Nephron (organoid): ENCODE results near the gene TSHZ3.

Source experiments
- H3K27ac Mint-ChIP-seq, 3 experiments: 2 replicates each; pipeline ENCODE4 v1.8.0; 2020; ENCODE audit warnings: mixed read lengths in 3 of 3, mild to moderate bottlenecking in 2 of 3, moderate library complexity in 1 of 3
- H3K27me3 Mint-ChIP-seq: 2 replicates; pipeline ENCODE4 v1.8.0; 2021; ENCODE audit warnings: low read depth, mild to moderate bottlenecking, moderate library complexity, mixed read lengths
- H3K36me3 Mint-ChIP-seq: 2 replicates; pipeline ENCODE4 v1.8.0; 2020; ENCODE audit warnings: low read depth, mixed read lengths
- H3K4me1 Mint-ChIP-seq: 2 replicates; pipeline ENCODE4 v1.8.0; 2020; ENCODE audit warnings: mixed read lengths
- H3K4me3 Mint-ChIP-seq, 3 experiments: 2 replicates each; pipeline ENCODE4 v1.8.0; 2020; ENCODE audit warnings: mild to moderate bottlenecking in 3 of 3, mixed read lengths in 3 of 3, moderate library complexity in 2 of 3
- H3K9me3 Mint-ChIP-seq: 2 replicates; pipeline ENCODE4 v1.8.0; 2020; ENCODE audit warnings: mixed read lengths
- CTCF ChIP-seq, 3 experiments: fragments of 200-600 bp; sonication (generic); IDR thresholded peaks; one replicate each; pipeline ENCODE4 v1.5.0; 2021; ENCODE audit warnings: antibody characterized with exemption in 3 of 3; ENCODE audit not compliant: unreplicated experiment in 3 of 3

Gene TSHZ3

GRCh38 chr19:31350693-31351055 is 1.4 kb upstream of the TSHZ3 start:
- Mint-ChIP-seq H3K36me3 (peaks cover 3% of the 10 kb centered on the region), H3K4me1 (peaks cover 61% of the 10 kb centered on the region), H3K27me3 (peaks cover 59% of the 10 kb centered on the region), H3K4me3 (peak overlapping the region; percentile 97 to 98 (median 98)), H3K9me3 (no peaks in the 10 kb centered on the region), H3K27ac (peak overlapping the region; percentile 97 to 98 (median 97))
- TF ChIP-seq CTCF (IDR thresholded peaks at IDR 0.05; ENCODE audit: unreplicated experiment in 3 of 3): no peak

- Mint-ChIP-seq H3K4me1 (peaks cover 58% of the 10 kb centered on the region), H3K4me3 (peak overlapping the region; percentile 78 to 82 (median 80)), H3K27ac (peak overlapping the region in 2 of 3 experiments; percentile 46 to 75), H3K36me3 (peaks cover 3% of the 10 kb centered on the region), H3K9me3 (no peaks in the 10 kb centered on the region), H3K27me3 (peaks cover 54% of the 10 kb centered on the region)
- no peak for TF ChIP-seq CTCF (IDR thresholded peaks at IDR 0.05; ENCODE audit: unreplicated experiment in 3 of 3)
Observed at GRCh38 chr19:31350033-31350692, 927 bp upstream of the TSHZ3 start.

- Mint-ChIP-seq H3K4me1 (peaks cover 58% of the 10 kb centered on the region), H3K36me3 (peaks cover 3% of the 10 kb centered on the region), H3K27ac (peak overlapping the region; percentile 77 to 94 (median 91)), H3K27me3 (peaks cover 39% of the 10 kb centered on the region), H3K4me3 (peak overlapping the region; percentile 89 to 97 (median 95)), H3K9me3 (no peaks in the 10 kb centered on the region)
- TF ChIP-seq CTCF (IDR thresholded peaks at IDR 0.05; ENCODE audit: unreplicated experiment in 3 of 3): no peak
Observed at GRCh38 chr19:31348481-31349159, 616 bp downstream of the TSHZ3 start.

GRCh38 chr19:31347828-31348392 is 1.3 kb downstream of the TSHZ3 start:
- Mint-ChIP-seq H3K4me3 (peak overlapping the region; percentile 89 to 97 (median 95)), H3K36me3 (peaks cover 3% of the 10 kb centered on the region), H3K9me3 (no peaks in the 10 kb centered on the region), H3K27ac (peak overlapping the region; percentile 77 to 94 (median 91)), H3K4me1 (peaks cover 56% of the 10 kb centered on the region), H3K27me3 (peaks cover 32% of the 10 kb centered on the region)
- no peak for TF ChIP-seq CTCF (IDR thresholded peaks at IDR 0.05; ENCODE audit: unreplicated experiment in 3 of 3)

GRCh38 chr19:31347354-31347753 is 1.9 kb downstream of the TSHZ3 start:
- peaks cover 54% of the 10 kb centered on the region for H3K4me1 Mint-ChIP-seq
- H3K36me3 Mint-ChIP-seq: peaks cover 3% of the 10 kb centered on the region
- H3K9me3 Mint-ChIP-seq: no peaks in the 10 kb centered on the region
- no peak for TF ChIP-seq CTCF (IDR thresholded peaks at IDR 0.05; ENCODE audit: unreplicated experiment in 3 of 3)
- H3K4me3 Mint-ChIP-seq: peak overlapping the region; percentile 89 to 97 (median 95)
- H3K27ac Mint-ChIP-seq: peak overlapping the region in 2 of 3 experiments; percentile 91 to 94
- peaks cover 26% of the 10 kb centered on the region for H3K27me3 Mint-ChIP-seq
